ENCODE measurements around the gene AGAP3.

Gene AGAP3

GRCh38 chr7:151141311-151141854 is 55.1 kb downstream of the AGAP3 start:
- no peak overlapping the region for H3K4me3 ChIP-seq (ENCODE audit: low read depth, low read length)
- TF ChIP-seq CTCF (IDR thresholded peaks at IDR 0.05; ENCODE audit: low read depth, low read length) = no peak
- no peak for DNase-seq (ENCODE audit: low read depth, low spot score)
- in situ Hi-C loops (cut with HindIII; ENCODE audit: low sequenced_read_pairs) = no loop called here

GRCh38 chr7:151141855-151142685 is 55.8 kb downstream of the AGAP3 start:
- in situ Hi-C loops (cut with HindIII; ENCODE audit: low sequenced_read_pairs) = no loop called here
- DNase-seq (ENCODE audit: low read depth, low spot score) = no peak
- no peak overlapping the region for H3K4me3 ChIP-seq (ENCODE audit: low read depth, low read length)
- no peak for TF ChIP-seq CTCF (IDR thresholded peaks at IDR 0.05; ENCODE audit: low read depth, low read length)

- no peak for DNase-seq (ENCODE audit: low read depth, low spot score)
- no peak overlapping the region for H3K4me3 ChIP-seq (ENCODE audit: low read depth, low read length)
- in situ Hi-C loops (cut with HindIII; ENCODE audit: low sequenced_read_pairs) = no loop called here
- no peak for TF ChIP-seq CTCF (IDR thresholded peaks at IDR 0.05; ENCODE audit: low read depth, low read length)
Observed at GRCh38 chr7:151142686-151143040, 56.4 kb downstream of the AGAP3 start.

- no peak for TF ChIP-seq CTCF (IDR thresholded peaks at IDR 0.05; ENCODE audit: low read depth, low read length)
- DNase-seq (ENCODE audit: low read depth, low spot score) = no peak
- H3K4me3 ChIP-seq (ENCODE audit: low read depth, low read length) = no peak overlapping the region
- in situ Hi-C loops (cut with HindIII; ENCODE audit: low sequenced_read_pairs) = no loop called here
Observed at GRCh38 chr7:151143261-151144015, 57.2 kb downstream of the AGAP3 start.

- no peak for DNase-seq (ENCODE audit: low read depth, low spot score)
- no peak for TF ChIP-seq CTCF (IDR thresholded peaks at IDR 0.05; ENCODE audit: low read depth, low read length)
- no peak overlapping the region for H3K4me3 ChIP-seq (ENCODE audit: low read depth, low read length)
- in situ Hi-C loops (cut with HindIII; ENCODE audit: low sequenced_read_pairs) = no loop called here
Observed at GRCh38 chr7:151144387-151144786, 58.1 kb downstream of the AGAP3 start.

GRCh38 chr7:151146761-151147160 is 60.5 kb downstream of the AGAP3 start:
- TF ChIP-seq CTCF (IDR thresholded peaks at IDR 0.05; ENCODE audit: low read depth, low read length) = no peak
- H3K4me3 ChIP-seq (ENCODE audit: low read depth, low read length) = no peak overlapping the region
- DNase-seq (ENCODE audit: low read depth, low spot score) = no peak
- in situ Hi-C loops (cut with HindIII; ENCODE audit: low sequenced_read_pairs) = no loop called here
